GM23338 (cell line): ENCODE measurements around the gene GRPR. TPM values are rescaled to one million over a fixed set of nuclear protein-coding genes. Genes with fewer than 3 reads are reported as not detected.

Experiments
- ATAC-seq: fragments of 200-7000 bp; cut with Tn5 transposase; 3 replicates; pipeline ENCODE4 v1.9.1; 2020
- DNase-seq: peaks from one replicate; pipeline ENCODE4 v3.0.0-alpha.2; 2015; ENCODE audit warnings: low spot score
- H2AFZ ChIP-seq: fragments of 200-600 bp; sonication (generic); 2 replicates; pipeline ENCODE4 v1.8.0; 2016; ENCODE audit warnings: antibody characterized with exemption, mild to moderate bottlenecking, moderate library complexity
- H3F3A ChIP-seq: fragments of 200-600 bp; sonication (generic); replicated peaks from 2 replicates; pipeline ENCODE4 v1.8.0; 2017; ENCODE audit warnings: antibody characterized with exemption, mixed run types, low read depth
- H3K27ac ChIP-seq: fragments of 200-600 bp; sonication (generic); 2 replicates; pipeline ENCODE4 v1.6.1; 2016; ENCODE audit warnings: low read depth
- H3K27me3 ChIP-seq: fragments of 200-600 bp; sonication (generic); 2 replicates; pipeline ENCODE4 v1.8.0; 2016; ENCODE audit warnings: mild to moderate bottlenecking, mixed run types, moderate library complexity; ENCODE audit not compliant: insufficient read depth
- H3K36me3 ChIP-seq: fragments of 200-600 bp; sonication (generic); 2 replicates; pipeline ENCODE4 v1.8.0; 2016; ENCODE audit warnings: mild to moderate bottlenecking; ENCODE audit not compliant: insufficient read depth
- H3K4me1 ChIP-seq: fragments of 200-600 bp; sonication (generic); 2 replicates; pipeline ENCODE4 v1.8.0; 2016; ENCODE audit warnings: mild to moderate bottlenecking, moderate library complexity; ENCODE audit not compliant: insufficient read depth
- H3K4me2 ChIP-seq: fragments of 200-600 bp; sonication (generic); 2 replicates; pipeline ENCODE4 v1.7.1; 2017; ENCODE audit warnings: mixed run types
- H3K4me3 ChIP-seq: fragments of 200-600 bp; sonication (generic); 2 replicates; pipeline ENCODE4 v1.6.1; 2016; ENCODE audit warnings: mixed run types
- H3K79me2 ChIP-seq: fragments of 200-600 bp; sonication (generic); replicated peaks from 2 replicates; pipeline ENCODE4 v1.8.0; 2017; ENCODE audit warnings: mild to moderate bottlenecking; ENCODE audit not compliant: insufficient read depth
- H3K9me2 ChIP-seq: fragments of 200-600 bp; sonication (generic); 2 replicates; pipeline ENCODE4 v1.8.0; 2017; ENCODE audit not compliant: insufficient read depth
- H4K20me1 ChIP-seq: fragments of 200-600 bp; sonication (generic); replicated peaks from 2 replicates; pipeline ENCODE4 v1.8.0; 2017; ENCODE audit warnings: mild to moderate bottlenecking; ENCODE audit not compliant: insufficient read depth
- H3K27ac Mint-ChIP-seq: 2 replicates; pipeline ENCODE4 v1.8.0; 2020; ENCODE audit warnings: inconsistent platforms, mild to moderate bottlenecking, moderate library complexity, mixed read lengths
- H3K27me3 Mint-ChIP-seq: 3 replicates; pipeline ENCODE4 v1.8.0; 2022; ENCODE audit warnings: low read depth, mild to moderate bottlenecking, moderate library complexity, mixed read lengths, inconsistent platforms; ENCODE audit not compliant: insufficient read depth, poor library complexity
- H3K36me3 Mint-ChIP-seq: 3 replicates; pipeline ENCODE4 v1.8.0; 2021; ENCODE audit warnings: low read depth, mild to moderate bottlenecking, inconsistent platforms, moderate library complexity, mixed read lengths
- H3K4me1 Mint-ChIP-seq: 3 replicates; pipeline ENCODE4 v1.8.0; 2020; ENCODE audit warnings: mild to moderate bottlenecking, inconsistent platforms, mixed read lengths
- H3K4me3 Mint-ChIP-seq: 3 replicates; pipeline ENCODE4 v1.8.0; 2021; ENCODE audit warnings: moderate library complexity, mild to moderate bottlenecking, inconsistent platforms, mixed read lengths
- H3K9me3 Mint-ChIP-seq: 3 replicates; pipeline ENCODE4 v1.8.0; 2020; ENCODE audit warnings: moderate library complexity, mild to moderate bottlenecking, inconsistent platforms, mixed read lengths
- CREB1 ChIP-seq: fragments of 250-450 bp; sonication (Bioruptor Pico); IDR thresholded peaks from 2 replicates; pipeline ENCODE4 v1.5.0; 2020; ENCODE audit warnings: low read depth, mild to moderate bottlenecking, moderate library complexity
- EZH2phosphoT487 ChIP-seq: fragments of 200-600 bp; sonication (generic); IDR thresholded peaks from one replicate; pipeline ENCODE4 v1.8.1; 2018; ENCODE audit warnings: antibody characterized with exemption; ENCODE audit not compliant: unreplicated experiment
- POLR2AphosphoS5 ChIP-seq: IDR thresholded peaks from 2 replicates; pipeline ENCODE4 v1.6.1; 2016; ENCODE audit warnings: antibody characterized with exemption, low read depth
- ZNF114 ChIP-seq: fragments of 250-450 bp; sonication (Bioruptor Pico); IDR thresholded peaks from 2 replicates; pipeline ENCODE4 v1.5.0; 2020; ENCODE audit warnings: mild to moderate bottlenecking, moderate library complexity
- ZNF462 ChIP-seq: fragments of 250-450 bp; sonication (Bioruptor Pico); IDR thresholded peaks from 2 replicates; pipeline ENCODE4 v1.5.0; 2020; ENCODE audit warnings: mild to moderate bottlenecking, moderate library complexity
- polyA plus RNA-seq: library from polyadenylated mRNA; unstranded; fragments of >200 nt; fragmentation: Nextera tagmentation; extraction: Ambion mirVana; gene quantifications from 2 replicates; pipeline ENCODE4 v1.2.1, GENCODE V29; 2016
- total RNA-seq: library from RNA; depleted of rRNA; stranded (reverse); fragments of >200 nt; shearing (Covaris generic); gene quantifications from 2 replicates; pipeline ENCODE4 v1.2.3, GENCODE V29; 2014
- TF ChIP-seq, protein P1 (sequence below): IDR thresholded peaks from one replicate; pipeline ENCODE4 v1.6.1; 2018; ENCODE audit warnings: antibody characterized with exemption; ENCODE audit not compliant: unreplicated experiment

GRPR gene
- total and polyA plus RNA-seq, 2 experiments from 2014 or later = 13.4 to 14.3 TPM

GRCh38 chrX:16096141-16096540 lies 27.2 kb upstream of the GRPR start:
- Histone ChIP-seq H3K4me3 (no peak overlapping the region), H3K79me2 (no peaks in the 10 kb centered on the region), H3K9me2 (peaks cover 5% of the 10 kb centered on the region; the same call in 1 of the 2 replicates), H3K36me3 (no peaks in the 10 kb centered on the region), H4K20me1 (no peaks in the 10 kb centered on the region), H3K4me2 (no peak overlapping the region), H3K4me1 (peaks cover 4% of the 10 kb centered on the region; the same call in 1 of the 2 replicates), H3K27ac (no peak overlapping the region), H3K27me3 (no peaks in the 10 kb centered on the region), H2AFZ (0 out of 2 replicates have a peak overlapping the region, but pooled peaks have one; percentile 72), H3F3A (no peaks in the 10 kb centered on the region)
- H3K4me3 Mint-ChIP-seq = no peak overlapping the region
- H3K36me3 Mint-ChIP-seq = peaks cover 3% of the 10 kb centered on the region; the same call in 1 of the 3 replicates
- no peak for ATAC-seq
- H3K27ac Mint-ChIP-seq = no peak overlapping the region
- H3K4me1 Mint-ChIP-seq = peaks cover 11% of the 10 kb centered on the region; the same call in 2 of the 3 replicates
- TF ChIP-seq EZH2phosphoT487 (no peak), POLR2AphosphoS5 (no peak), CREB1 (no peak)
- peaks cover 2% of the 10 kb centered on the region for H3K27me3 Mint-ChIP-seq
- H3K9me3 Mint-ChIP-seq = peaks cover 15% of the 10 kb centered on the region
- peak; percentile 25 for DNase-seq

DNA sequence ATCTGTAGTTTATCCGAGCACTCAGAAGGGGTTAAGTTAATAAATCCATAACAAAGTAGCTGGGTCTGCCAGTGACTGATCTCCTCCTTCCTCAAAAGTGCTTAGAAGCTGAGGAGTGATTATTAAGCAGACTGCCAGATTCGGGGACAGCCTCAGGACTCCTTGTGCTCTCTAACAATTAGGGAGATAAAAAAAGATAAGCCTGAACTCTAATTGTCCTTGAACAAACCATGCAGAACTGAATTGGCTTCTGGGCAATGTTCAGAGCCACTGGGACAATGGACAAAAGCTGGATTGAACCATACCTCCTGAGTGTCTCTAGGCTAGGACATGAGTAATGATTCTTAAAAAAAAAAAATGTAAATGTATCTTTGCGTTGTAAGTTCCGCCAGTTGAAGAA lies 22.7 kb upstream of the GRPR start:
- TF ChIP-seq CREB1 = no peak
- TF ChIP-seq ZNF462 = no peak
- TF ChIP-seq, protein P1, sequence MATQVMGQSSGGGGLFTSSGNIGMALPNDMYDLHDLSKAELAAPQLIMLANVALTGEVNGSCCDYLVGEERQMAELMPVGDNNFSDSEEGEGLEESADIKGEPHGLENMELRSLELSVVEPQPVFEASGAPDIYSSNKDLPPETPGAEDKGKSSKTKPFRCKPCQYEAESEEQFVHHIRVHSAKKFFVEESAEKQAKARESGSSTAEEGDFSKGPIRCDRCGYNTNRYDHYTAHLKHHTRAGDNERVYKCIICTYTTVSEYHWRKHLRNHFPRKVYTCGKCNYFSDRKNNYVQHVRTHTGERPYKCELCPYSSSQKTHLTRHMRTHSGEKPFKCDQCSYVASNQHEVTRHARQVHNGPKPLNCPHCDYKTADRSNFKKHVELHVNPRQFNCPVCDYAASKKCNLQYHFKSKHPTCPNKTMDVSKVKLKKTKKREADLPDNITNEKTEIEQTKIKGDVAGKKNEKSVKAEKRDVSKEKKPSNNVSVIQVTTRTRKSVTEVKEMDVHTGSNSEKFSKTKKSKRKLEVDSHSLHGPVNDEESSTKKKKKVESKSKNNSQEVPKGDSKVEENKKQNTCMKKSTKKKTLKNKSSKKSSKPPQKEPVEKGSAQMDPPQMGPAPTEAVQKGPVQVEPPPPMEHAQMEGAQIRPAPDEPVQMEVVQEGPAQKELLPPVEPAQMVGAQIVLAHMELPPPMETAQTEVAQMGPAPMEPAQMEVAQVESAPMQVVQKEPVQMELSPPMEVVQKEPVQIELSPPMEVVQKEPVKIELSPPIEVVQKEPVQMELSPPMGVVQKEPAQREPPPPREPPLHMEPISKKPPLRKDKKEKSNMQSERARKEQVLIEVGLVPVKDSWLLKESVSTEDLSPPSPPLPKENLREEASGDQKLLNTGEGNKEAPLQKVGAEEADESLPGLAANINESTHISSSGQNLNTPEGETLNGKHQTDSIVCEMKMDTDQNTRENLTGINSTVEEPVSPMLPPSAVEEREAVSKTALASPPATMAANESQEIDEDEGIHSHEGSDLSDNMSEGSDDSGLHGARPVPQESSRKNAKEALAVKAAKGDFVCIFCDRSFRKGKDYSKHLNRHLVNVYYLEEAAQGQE = no peak
- no peak for TF ChIP-seq ZNF114 (CRISPR knock-in tag)
- TF ChIP-seq EZH2phosphoT487 = no peak
- ATAC-seq = no peak
- peaks cover 5% of the 10 kb centered on the region; the same call in 1 of the 2 replicates for H3K9me2 ChIP-seq
- H3K27ac ChIP-seq = no peak overlapping the region
- Mint-ChIP-seq H3K9me3 (peaks cover under 1% of the 10 kb centered on the region; the same call in 2 of the 3 replicates), H3K4me1 (peaks cover 11% of the 10 kb centered on the region; the same call in 2 of the 3 replicates), H3K36me3 (0 out of 3 replicates have a peak, but pooled peaks cover under 1% of the 10 kb centered on the region), H3K4me3 (no peak overlapping the region), H3K27ac (no peak overlapping the region), H3K27me3 (peaks cover 2% of the 10 kb centered on the region)
- H3K36me3 ChIP-seq = no peaks in the 10 kb centered on the region
- H3K4me3 ChIP-seq = no peak overlapping the region
- no peaks in the 10 kb centered on the region for H3F3A ChIP-seq
- DNase-seq = no peak
- H3K27me3 ChIP-seq = no peaks in the 10 kb centered on the region
- no peak overlapping the region for H2AFZ ChIP-seq
- H3K4me2 ChIP-seq = no peak overlapping the region
- no peaks in the 10 kb centered on the region for H3K79me2 ChIP-seq
- H4K20me1 ChIP-seq = no peaks in the 10 kb centered on the region
- peaks cover 4% of the 10 kb centered on the region; the same call in 1 of the 2 replicates for H3K4me1 ChIP-seq
